Colonic mucosa (tissue), 4 donors: ENCODE measurements around the gene NNAT. TPM values are rescaled to one million over a fixed set of nuclear protein-coding genes. Genes with fewer than 3 reads are reported as not detected.

Source experiments
- DNase-seq: peaks from one replicate; pipeline ENCODE4 v3.0.0-alpha.2; 2020
- H3K27ac ChIP-seq: fragments of 200-600 bp; one replicate; pipeline ENCODE4 v1.8.0; 2021
- H3K27me3 ChIP-seq: fragments of 200-600 bp; one replicate; pipeline ENCODE4 v1.8.0; 2021
- H3K36me3 ChIP-seq: fragments of 200-600 bp; one replicate; pipeline ENCODE4 v1.8.0; 2021
- H3K4me1 ChIP-seq: fragments of 200-600 bp; one replicate; pipeline ENCODE4 v1.8.0; 2021; ENCODE audit warnings: mild to moderate bottlenecking
- H3K4me3 ChIP-seq: fragments of 200-600 bp; one replicate; pipeline ENCODE4 v1.8.0; 2021
- H3K9ac ChIP-seq, 2 donors: one replicate each; pipeline ENCODE4 v1.7.0; 2013; ENCODE audit warnings: control low read depth in 2 of 2, low read depth in 2 of 2, low read length in 2 of 2
- H3K9me3 ChIP-seq: fragments of 200-600 bp; one replicate; pipeline ENCODE4 v1.8.0; 2021
- CTCF ChIP-seq: fragments of 200-600 bp; IDR thresholded peaks from one replicate; pipeline ENCODE4 v1.8.0; 2022; ENCODE audit warnings: antibody characterized with exemption, mild to moderate bottlenecking
- intact Hi-C: fragments of 100-400 bp; cut with DNase I; formaldehyde crosslinking; loops from one replicate; pipeline ENCODE4 v1.14.1; 2022
- total RNA-seq, 2 donors: library from RNA; stranded (reverse); fragmentation: NEBNext Ultra II Directional in 1 of 2; extraction: Animal tissue kit (Norgen Biotek cat#: 25700) in 1 of 2; gene quantifications; one replicate each; pipeline ENCODE4 v1.2.1, GENCODE V29; 2021
- donor health status: healthy.
- donor health status: DM: no; HTN: no; CAD: no.
- donor health status: DM: no; HTN: no; CAD: no.

NNAT gene
- total RNA-seq, 2 donors from 2014 or later = 3.3 TPM; not detected in 1

GRCh38 chr20:37475252-37475651, 45.8 kb upstream of the NNAT start:
- TF ChIP-seq CTCF = no peak
- no peaks in the 10 kb centered on the region for H3K9me3 ChIP-seq
- H3K27ac ChIP-seq = no peak overlapping the region
- no peak for DNase-seq
- H3K27me3 ChIP-seq = no peaks in the 10 kb centered on the region
- H3K9ac ChIP-seq = no peak overlapping the region
- no peak overlapping the region for H3K4me3 ChIP-seq
- intact Hi-C loops = no loop called here
- H3K4me1 ChIP-seq = no peaks in the 10 kb centered on the region
- H3K36me3 ChIP-seq = no peaks in the 10 kb centered on the region

- Histone ChIP-seq H3K36me3 (no peaks in the 10 kb centered on the region), H3K9ac (no peak overlapping the region), H3K27ac (no peak overlapping the region), H3K27me3 (no peaks in the 10 kb centered on the region), H3K4me3 (no peak overlapping the region), H3K4me1 (no peaks in the 10 kb centered on the region), H3K9me3 (no peaks in the 10 kb centered on the region)
- no peak for TF ChIP-seq CTCF
- intact Hi-C loops = no loop called here
- DNase-seq = no peak
Measured at GRCh38 chr20:37477041-37477440, 44.0 kb upstream of the NNAT start.

GRCh38 chr20:37479266-37479665, 41.8 kb upstream of the NNAT start:
- no peak overlapping the region for H3K9ac ChIP-seq
- intact Hi-C loops = no loop called here
- no peaks in the 10 kb centered on the region for H3K36me3 ChIP-seq
- DNase-seq = no peak
- no peaks in the 10 kb centered on the region for H3K27me3 ChIP-seq
- H3K4me3 ChIP-seq = no peak overlapping the region
- H3K9me3 ChIP-seq = no peaks in the 10 kb centered on the region
- TF ChIP-seq CTCF = no peak
- H3K4me1 ChIP-seq = no peaks in the 10 kb centered on the region
- no peak overlapping the region for H3K27ac ChIP-seq

GRCh38 chr20:37479925-37480691, 40.9 kb upstream of the NNAT start:
- no peak overlapping the region for H3K4me3 ChIP-seq
- no peaks in the 10 kb centered on the region for H3K4me1 ChIP-seq
- intact Hi-C loops = no loop called here
- TF ChIP-seq CTCF = no peak
- no peaks in the 10 kb centered on the region for H3K27me3 ChIP-seq
- H3K36me3 ChIP-seq = no peaks in the 10 kb centered on the region
- H3K9ac ChIP-seq = no peak overlapping the region
- no peak overlapping the region for H3K27ac ChIP-seq
- DNase-seq = no peak
- H3K9me3 ChIP-seq = no peaks in the 10 kb centered on the region

GRCh38 chr20:37480919-37481318, 40.1 kb upstream of the NNAT start:
- Histone ChIP-seq H3K36me3 (no peaks in the 10 kb centered on the region), H3K27me3 (no peaks in the 10 kb centered on the region), H3K9ac (no peak overlapping the region), H3K4me1 (no peaks in the 10 kb centered on the region), H3K4me3 (no peak overlapping the region), H3K9me3 (no peaks in the 10 kb centered on the region), H3K27ac (no peak overlapping the region)
- TF ChIP-seq CTCF = no peak
- intact Hi-C loops = no loop called here
- no peak for DNase-seq
